Measurements from ENCODE around the gene ARHGAP8.

ARHGAP8 gene

DNA sequence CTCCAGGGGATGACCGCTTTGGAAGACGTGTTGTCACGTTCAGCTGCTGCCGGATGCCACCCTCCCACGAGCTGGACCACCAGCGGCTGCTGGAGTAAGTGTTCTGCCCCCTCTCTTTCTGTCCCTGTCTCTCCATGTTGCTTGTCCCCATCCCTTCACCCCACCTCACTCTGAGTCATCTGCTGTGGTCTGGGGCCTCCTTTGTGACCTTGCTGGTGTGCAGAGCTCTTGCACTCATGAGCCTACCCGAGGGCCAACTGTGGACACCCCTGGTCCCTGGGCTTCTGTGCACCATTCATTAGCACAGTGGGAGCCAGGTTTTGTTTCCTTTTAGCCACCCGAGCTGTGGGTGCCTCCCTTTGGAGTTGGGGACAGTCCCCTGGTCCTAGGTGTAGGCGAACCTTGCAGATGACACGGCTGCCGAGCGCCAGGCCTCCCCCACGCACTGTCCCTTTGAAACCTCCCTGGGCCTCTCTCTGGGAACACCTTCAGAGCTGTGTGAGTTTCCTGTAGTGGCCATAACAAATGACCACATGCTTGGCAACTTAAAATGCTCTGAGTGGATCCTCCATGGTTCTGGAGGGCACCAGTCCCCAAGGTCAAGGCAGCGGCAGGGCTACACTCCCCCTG is 49.8 kb downstream of the ARHGAP8 start:
- DNase-seq (ENCODE audit: low read depth in 2 of 3, low spot score in 1 of 3), result no peak

DNA sequence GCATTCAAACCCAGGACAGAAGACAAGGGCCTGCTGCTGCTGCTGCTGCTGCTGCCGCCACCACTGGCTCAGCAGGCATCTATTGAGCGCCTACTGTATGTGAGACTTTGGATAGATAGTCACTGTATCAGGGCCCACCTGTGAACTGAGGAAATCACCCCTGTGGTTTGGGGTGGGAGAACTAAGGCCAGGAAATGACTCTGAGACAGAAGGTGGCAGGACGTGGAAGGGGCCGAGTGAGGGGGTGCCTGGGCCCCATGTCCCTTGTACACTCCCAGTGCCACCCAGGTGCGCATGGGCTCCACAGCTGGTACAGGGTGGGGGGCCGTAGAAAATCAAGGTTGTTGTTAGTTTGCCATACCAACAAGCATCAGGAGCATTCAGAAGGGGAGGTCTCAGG is 50.6 kb downstream of the ARHGAP8 start:
- no peak for DNase-seq (ENCODE audit: low read depth in 2 of 3, low spot score in 1 of 3)

DNA sequence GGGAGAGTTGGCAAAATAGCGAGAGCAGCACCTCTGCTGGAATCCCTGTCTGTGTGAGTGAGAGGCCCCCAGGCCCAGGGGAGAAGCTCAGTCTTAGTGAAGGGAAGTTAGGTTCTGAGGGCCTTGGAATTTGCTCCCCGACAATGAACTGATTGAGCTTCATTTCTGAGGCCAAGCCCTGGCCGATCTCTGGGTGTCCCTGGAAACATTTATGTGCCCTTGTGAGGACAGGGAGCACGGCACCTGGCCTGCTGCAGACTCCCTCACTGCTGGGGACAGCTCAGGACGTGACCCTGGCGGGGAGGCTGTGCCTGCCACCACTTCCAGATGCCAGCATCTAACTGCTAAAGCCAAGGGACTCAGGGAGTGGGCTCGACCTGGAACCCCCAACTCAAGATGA is 52.0 kb downstream of the ARHGAP8 start:
- no peak for DNase-seq (ENCODE audit: low read depth in 2 of 3, low spot score in 1 of 3)

DNA sequence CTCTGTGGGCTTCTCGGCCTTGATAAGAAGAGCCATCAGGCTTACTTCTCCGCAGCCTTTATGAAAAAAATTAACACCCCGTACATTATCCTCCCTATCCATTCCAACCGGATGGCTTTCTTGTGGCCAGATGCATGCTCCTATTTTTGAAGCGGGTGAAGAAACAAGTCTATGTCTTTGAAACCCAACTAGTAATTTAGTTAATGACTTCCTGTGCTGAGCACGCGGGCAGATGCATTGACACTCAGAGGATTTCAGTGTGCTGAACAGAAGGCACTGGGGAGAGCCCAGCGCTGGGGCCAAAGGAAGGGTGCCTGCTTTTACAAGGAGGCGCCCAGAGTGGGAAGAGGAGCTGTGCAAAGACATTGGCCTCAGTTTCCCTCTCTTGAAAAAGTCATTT is 53.3 kb downstream of the ARHGAP8 start:
- DNase-seq (ENCODE audit: low read depth in 2 of 3, low spot score in 1 of 3), result no peak

DNA sequence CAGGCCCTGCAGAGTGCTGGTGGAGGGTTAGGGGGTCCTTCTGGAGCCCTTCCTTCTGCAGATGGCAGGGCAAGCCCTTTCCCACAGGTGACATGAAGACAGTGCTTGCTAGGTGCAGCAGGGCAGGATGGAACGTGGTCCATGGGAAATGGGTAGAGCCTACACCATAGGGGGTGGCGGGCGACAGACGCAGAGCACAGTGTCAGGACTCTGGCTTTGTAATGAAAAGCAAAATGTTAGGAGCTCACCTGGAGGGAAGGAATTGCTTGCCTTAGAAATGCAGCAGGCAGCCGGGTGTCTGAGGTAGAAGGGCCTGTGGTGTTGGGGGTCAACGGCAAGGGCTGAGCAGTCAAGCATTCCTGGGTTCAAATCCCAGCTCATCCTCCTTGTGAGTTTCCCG is 54.9 kb downstream of the ARHGAP8 start:
- DNase-seq (ENCODE audit: low read depth in 2 of 3, low spot score in 1 of 3), result no peak

DNA sequence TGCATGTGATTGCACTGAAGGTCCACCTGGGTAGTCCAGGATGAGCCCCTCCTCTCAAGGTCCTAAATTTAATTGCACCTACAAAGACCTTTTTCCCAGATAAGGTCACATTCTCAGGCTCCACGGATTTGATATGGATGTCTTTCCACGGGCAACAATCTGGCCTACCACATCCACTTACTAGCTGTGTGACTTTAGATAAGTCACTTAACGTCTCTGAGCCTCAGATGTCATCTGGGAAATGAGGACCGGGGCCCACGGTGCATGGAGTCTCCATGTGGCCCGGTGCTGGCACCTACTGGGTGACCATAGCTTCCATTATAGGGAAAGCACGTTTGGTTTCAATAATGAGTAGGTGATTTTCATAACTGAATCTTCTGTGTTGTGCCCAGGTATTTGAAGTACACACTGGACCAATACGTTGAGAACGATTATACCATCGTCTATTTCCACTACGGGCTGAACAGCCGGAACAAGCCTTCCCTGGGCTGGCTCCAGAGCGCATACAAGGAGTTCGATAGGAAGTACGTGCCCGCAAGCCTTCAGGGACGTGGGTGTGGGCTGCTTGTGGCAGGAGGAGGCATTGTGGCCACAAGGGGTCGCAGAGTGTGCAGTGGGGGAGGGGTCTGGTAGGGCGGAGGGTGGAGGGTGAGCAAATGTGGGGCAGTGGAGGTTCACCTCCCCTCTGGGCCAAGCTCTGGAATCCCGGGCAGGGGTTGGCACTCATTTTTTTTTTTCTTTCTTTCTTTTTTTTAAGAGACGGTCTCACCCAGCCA is 55.7 kb downstream of the ARHGAP8 start:
- no peak for DNase-seq (ENCODE audit: low read depth in 2 of 3, low spot score in 1 of 3)

DNA sequence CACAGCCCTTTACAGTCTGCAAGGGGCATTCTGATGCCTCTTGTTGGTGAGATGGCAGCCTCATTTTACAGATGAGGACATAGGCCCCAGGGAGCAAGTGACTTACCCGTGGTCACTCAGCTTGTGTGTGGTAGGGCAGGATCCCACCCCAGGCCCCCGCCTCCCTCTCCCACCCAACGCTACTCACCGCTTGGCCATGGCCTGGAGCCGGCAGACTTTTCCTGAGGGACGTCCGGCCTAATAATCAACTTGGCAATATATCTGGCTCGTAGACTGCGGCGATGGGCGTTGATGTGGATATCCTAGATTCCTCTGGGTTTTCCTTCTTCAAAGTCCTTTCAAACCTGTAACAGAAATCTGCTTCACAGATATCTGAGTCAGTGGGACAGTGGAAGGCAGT is 57.1 kb downstream of the ARHGAP8 start:
- DNase-seq (ENCODE audit: low read depth in 2 of 3, low spot score in 1 of 3), result no peak

DNA sequence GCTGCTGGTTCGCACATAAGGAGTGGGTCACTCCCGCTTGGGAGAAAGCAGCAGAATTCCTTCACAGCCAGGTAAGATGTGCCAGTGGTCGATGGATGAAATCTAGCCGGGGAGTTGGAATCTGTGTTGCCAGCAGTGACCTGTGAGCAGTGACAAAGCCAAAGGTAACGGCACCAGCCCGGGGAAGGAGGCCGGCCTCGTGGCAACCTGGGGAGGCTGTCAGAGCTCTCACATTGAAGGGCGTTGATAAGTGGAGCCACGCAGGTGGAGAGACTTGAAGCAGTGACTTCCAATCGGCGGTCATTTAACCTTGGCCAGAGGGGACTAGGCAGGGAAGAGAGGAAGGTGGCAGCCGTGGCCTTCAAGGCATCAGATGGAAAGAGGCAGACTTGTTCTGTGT is 58.8 kb downstream of the ARHGAP8 start:
- no peak for DNase-seq (ENCODE audit: low read depth in 2 of 3, low spot score in 1 of 3)

DNA sequence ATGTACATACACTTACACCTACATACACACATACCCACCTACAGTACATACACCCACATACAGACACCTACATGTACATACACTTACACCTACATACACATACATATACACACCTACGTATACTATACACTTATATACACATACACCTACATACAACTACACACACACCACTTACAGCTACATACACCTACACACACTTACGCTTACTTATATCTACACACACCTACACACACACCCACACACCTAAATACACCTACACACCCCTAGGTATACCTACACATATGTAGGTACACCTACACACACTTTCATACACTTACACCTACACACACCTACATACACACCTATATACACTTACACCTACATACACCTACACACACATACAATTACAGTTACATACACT is 61.0 kb downstream of the ARHGAP8 start:
- DNase-seq (ENCODE audit: low read depth in 2 of 3, low spot score in 1 of 3), result no peak

DNA sequence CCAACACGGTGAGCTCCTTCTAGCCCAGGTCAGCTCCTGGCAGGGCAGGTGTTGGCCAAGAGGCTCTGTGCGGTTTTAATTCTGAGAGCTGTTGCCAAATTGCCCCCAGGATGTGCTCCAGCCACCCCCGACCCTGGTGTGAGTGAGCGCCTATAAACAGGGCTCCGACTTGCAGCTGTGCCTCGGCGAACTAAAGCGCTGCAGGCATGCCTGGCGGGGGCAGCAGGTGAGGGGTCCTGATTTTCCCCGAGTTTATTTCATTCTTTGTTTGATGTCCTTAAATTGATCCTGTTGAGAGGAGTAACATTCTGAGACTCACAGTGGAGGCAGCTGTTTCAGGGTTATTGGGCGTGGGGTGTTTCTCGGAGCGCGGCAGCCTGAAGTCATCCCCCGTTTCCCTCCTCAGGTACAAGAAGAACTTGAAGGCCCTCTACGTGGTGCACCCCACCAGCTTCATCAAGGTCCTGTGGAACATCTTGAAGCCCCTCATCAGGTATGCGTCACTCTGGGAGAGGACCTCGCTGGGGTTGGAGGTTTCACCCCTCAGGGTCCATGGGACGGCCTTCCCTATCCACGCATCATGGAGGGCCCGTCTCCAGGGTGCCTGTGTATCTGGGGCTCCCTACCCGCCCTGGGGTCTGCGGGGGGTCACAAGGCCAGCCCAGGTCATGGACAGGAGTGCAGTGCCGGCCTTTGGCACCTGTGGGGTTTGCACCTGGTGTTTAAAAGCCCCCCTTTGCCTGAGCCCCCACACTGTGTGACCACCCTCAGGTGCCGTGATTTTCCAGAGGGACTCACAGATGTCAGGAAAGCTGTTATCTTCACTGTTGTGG is 62.1 kb downstream of the ARHGAP8 start:
- DNase-seq (ENCODE audit: low read depth in 2 of 3, low spot score in 1 of 3), result no peak

DNA sequence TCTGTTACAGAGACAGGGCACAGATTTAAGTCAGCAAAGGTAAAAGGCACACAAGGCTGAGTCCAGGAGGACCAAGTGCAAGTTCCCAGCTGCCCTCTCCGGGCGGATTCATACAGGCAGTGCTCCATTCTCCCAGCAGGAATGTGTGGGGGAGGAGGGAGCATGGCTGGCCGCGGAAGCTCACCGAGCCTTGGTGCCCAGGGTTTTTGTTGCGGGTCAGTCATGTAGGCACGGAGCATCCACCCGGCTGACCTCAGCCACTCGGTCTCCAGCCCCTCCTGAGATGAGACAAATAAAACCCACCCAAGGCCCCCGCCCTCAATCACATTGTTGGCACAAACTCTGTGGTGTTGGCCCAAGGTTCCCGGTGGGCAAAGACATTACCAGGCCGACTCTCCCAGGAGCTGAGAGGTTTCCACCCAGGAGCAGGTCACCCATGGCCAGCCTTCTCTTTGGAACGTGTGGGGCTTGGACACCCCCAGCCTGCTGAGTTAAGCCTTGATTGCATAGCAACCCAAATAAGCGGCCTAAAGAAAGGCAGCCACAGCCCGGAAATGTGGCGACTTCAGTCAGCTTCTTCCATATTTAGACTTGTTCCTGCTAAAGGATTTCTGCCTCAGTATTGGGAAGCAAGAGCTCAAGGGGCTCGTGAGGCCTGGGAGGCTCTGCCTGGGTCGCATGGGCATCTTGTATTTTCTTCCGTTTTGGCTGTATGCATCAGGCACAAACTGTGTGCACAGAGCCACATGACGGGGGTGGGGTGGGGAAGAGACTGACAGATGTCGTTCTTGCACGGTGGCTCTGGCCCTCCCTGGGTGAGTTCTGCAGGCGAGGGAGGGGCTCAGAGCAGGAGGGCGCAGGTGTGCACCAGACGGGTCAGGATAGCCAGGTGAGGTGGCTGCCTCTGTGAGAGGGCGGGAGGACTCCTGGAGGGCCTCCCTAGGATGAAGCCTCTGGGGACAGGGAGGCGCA is 63.0 kb downstream of the ARHGAP8 start:
- DNase-seq (ENCODE audit: low read depth in 2 of 3, low spot score in 1 of 3), result no peak

DNA sequence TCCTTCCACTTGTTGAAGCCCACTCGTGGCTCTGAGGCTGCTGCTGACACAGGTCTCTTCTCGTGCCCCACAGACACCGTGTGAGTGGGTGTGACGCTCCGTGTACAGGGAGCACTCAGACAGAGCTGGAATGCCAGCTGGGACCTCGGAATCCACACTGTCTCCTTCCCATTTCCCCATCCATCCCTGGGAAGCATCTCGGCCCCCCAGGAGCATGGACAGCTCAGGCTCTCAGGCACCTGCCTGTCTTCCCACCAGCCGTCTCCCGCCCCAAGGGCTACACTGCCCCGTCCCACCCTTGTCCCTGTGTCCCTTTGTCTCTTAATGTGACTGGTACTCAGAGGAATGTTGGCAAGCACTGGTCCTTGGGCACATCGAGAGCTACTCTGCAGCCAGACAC is 63.8 kb downstream of the ARHGAP8 start:
- no peak for DNase-seq (ENCODE audit: low read depth in 2 of 3, low spot score in 1 of 3)

DNA sequence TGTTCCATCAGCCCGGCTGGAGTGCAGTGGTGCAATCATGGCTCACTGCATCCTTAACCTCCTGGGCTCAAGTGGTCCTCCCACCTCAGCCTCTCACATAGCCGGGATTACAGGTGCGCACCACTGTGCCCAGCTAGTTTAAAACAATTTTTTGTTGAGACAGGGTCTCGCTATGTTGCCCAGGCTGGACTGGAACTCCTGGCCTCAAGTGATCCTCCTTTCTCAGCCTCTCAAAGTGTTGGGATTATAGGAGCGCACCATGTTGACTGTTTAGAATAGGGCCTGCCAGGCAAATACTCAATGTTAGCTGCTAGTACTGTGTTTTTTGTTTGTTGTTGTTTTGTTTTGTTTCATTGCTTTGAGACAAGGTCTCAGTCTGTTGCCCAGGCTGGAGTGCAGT is 66.4 kb downstream of the ARHGAP8 start:
- no peak for DNase-seq (ENCODE audit: low read depth in 2 of 3, low spot score in 1 of 3)

DNA sequence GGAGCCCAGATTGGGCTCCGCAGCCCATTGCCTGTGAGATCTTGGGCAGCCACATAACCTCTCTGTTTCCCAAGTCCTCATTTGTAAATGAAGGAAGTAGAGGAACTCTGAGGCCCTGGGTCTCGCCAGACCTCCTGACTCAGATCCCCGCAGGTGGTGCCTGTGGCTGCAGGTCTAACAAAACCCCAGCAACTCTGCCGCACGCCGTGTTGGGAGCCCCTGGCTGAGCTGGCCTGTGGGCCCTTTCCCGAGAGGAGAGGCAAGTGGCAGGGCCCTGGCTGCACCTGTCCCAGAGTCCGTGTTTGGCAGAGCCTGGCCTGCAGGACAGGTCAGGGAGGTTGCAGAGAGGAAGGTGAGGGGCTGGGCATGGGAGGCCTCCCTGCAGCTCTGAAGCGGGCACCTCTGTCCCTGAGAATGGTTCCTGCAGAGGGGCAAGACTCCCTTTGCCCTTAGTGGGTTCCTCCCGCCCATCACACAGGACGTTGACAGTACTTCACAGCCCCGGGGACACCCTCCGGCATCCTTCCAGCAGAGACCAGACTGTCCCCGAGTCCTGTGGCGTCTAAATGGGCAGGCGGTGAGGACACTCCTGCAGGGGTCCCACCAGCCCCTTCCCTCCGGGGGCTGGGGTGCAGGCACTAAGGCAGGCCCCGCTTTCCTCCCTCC is 67.7 kb downstream of the ARHGAP8 start:
- no peak for DNase-seq (ENCODE audit: low read depth in 2 of 3, low spot score in 1 of 3)

DNA sequence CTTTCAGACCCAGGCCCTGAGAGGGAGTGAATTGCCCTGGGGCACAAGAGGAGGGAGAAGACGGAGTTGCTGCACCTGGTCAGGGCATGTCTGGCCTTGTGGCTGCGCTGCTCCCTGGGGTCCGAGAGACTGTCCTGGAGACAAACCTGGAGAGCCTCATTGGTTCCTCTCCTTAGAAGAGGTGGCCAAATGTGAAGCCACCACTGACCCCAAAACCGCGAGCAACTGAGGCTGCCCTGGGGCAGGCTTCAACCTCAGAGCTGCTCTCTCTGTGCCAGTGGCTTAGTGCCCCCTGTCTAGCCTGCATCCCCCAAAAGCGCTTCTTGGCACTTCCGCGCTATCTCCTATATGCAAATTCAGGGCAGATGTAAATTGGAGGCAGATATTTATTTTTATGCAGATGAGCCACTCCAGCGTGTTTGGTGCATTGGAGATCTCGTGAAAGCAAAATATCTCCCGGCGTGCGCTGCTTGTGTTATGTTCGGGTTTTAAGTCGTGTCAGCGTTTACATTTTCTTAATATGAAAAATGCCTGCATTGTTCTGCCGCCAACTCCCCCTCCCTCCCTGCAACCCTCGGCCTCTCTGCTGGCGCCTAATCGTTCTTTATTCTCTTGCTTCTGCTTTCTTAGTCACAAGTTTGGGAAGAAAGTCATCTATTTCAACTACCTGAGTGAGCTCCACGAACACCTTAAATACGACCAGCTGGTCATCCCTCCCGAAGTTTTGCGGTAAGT is 69.5 kb downstream of the ARHGAP8 start:
- no peak for DNase-seq (ENCODE audit: low read depth in 2 of 3, low spot score in 1 of 3)

DNA sequence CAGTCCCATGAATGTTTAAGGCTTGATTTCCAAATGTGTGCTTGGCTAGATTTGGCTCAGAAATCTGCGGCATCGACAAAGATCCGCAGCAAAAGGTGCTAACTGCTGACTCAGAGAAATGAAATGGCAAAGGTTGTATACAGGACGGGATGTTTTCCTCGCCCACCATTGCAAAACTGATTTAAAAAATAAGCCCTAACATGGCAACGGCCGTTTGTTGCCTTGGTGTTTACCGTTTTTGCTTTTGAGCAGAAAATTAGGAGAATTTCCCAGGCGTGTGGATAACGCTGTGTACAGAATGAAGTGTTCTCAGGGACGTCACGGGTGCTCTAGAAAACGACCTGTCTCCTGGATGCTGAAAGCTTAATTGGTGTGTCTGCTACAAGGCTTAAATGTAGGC is 70.2 kb downstream of the ARHGAP8 start:
- no peak for DNase-seq (ENCODE audit: low read depth in 2 of 3, low spot score in 1 of 3)

DNA sequence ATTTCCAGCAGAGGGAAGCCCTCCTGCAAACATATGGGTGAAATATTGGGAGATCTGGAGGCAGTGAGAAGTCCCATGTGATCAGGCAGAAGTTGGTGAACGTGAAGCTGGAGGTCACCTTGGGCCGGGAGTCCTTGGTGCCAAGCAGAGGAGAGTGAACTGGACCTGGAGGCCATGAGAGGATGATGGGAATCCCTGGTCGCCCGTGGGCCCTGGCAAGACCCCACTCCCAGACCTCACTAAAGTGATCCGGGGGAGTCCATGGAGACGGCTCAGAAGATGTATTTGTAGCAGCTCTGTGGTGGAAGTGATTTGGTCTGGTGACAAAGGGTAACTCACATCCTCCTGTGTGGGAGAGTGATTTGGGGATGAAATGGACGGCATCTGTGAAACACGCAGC is 71.0 kb downstream of the ARHGAP8 start:
- no peak for DNase-seq (ENCODE audit: low read depth in 2 of 3, low spot score in 1 of 3)

DNA sequence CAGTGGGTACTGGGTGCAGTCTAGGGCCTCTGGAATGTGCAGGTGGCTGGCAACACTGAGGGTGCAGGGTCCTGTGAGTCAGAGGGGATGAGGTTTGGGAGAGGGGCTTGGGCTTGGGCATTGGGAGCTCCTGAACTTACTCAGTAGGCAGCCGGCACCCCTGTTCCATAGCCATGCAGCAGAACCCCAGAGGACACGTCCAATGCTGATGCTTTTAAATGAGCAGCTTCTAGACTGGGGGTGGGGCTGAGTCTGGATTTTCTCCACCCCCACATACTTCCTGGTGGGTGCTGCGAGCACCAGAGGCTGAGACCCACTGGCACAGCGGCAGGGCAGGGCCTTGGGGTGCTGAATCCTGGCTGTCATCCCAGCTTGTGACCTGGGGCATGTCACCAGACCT is 71.4 kb downstream of the ARHGAP8 start:
- DNase-seq (ENCODE audit: low read depth in 2 of 3, low spot score in 1 of 3), result no peak

DNA sequence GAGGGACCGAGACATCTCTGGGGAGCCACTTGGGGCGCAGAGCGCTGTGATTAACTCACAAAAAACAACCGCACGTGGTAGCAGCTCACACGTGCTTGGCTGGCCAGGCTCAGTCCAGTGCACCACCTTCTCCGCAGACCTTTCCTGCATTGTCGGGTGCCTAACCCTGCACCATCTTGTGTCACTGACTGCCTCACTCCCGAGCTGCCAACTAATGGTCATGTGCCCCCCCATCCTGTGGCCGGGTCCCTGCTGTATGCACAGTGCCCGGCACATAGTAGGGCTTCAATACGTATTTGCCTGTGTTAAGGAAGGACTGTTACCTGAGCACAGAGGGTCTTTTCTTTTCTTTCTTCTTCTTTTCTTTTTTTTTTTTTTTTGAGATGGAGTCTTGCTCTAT is 71.9 kb downstream of the ARHGAP8 start:
- no peak for DNase-seq (ENCODE audit: low read depth in 2 of 3, low spot score in 1 of 3)

Measured in stimulated activated CD4-positive, alpha-beta T cell treated with anti-CD3 and anti-CD28 coated beads, Interleukin-12 subunit alpha, Interleukin-12 subunit beta, amount 100 ng/mL, for 48 hours (primary cell).